Measurements from ENCODE around the gene GINS1.
"Not testable (repeated sequence)": the region's sequence is repeated elsewhere in the genome, so short reads cannot be mapped to it uniquely, and the experiment has no call there.

GINS1 gene

DNA sequence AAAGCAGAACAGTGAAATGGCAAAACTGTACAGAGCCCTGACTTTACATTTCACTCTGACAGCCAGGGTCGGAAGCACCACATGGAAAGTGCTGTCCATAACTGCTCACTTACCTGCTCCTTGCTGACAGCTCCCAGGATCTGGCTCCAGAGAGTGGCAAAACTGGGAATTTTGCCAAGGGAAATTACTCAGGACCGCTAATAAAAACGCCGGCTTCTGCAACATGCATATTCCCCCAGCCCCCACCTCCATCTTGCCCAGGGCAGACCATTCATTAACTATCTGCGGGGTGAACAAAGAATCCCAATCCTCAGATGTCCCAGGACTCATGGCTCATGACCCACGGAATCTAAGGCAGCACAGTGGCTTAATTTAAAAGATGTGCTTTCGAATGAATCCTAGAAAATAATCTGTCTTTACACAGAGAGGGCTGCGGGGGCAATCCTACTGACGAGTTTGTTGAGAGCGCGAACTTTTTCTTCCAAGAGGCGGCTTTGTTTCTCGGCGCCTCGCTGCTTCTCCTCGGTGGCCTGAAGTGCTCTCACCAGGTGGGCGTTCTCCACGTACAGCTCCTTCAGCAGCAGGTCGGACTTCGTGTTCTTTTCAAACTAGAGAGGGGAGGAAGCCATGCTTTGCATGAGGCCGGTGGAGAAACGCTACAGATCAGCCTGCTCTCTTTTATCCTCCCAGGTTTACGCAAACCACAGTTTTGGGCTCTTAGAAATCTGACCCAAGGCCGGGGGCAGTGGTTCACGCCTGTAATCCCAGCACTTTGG is 45.8 kb downstream of the GINS1 start:
- no peak for DNase-seq (ENCODE audit: low read depth in 2 of 2)

DNA sequence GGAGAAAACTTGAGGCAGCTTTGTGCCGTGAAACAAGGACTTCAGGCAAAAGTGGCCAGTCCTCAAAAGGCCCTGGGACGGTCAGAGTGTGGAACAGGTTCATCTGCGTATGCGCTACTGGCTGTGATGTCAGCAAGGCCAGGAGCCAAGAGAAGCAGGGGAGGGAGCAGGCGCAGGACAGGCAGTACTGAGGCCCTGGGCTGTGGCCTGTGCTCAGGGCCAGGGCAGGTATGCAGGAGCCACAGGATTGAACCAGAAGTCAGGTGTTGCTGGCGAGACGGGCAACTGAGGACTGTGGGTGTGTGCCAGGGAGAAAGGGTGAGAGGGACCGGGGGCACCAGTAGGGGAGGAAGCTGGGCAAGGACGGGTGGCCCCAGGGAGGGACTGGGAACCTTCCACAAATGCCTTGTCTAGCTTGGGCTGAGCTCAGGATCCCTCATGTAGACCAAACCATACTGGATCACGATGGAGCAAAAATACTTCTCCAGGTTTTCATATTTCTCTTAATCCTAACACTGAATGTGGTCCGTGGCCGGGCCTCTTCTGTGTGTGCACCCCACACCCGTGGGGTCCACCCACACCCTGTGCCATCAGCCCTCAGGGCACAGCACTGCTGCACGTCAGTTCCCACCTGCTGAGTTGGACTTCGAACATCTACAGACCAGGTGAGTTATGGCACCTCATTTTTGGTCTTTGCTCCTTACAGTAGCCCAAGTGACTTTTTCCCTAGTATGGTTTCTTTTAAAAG is 46.9 kb downstream of the GINS1 start:
- no peak for DNase-seq (ENCODE audit: low read depth in 2 of 2)

DNA sequence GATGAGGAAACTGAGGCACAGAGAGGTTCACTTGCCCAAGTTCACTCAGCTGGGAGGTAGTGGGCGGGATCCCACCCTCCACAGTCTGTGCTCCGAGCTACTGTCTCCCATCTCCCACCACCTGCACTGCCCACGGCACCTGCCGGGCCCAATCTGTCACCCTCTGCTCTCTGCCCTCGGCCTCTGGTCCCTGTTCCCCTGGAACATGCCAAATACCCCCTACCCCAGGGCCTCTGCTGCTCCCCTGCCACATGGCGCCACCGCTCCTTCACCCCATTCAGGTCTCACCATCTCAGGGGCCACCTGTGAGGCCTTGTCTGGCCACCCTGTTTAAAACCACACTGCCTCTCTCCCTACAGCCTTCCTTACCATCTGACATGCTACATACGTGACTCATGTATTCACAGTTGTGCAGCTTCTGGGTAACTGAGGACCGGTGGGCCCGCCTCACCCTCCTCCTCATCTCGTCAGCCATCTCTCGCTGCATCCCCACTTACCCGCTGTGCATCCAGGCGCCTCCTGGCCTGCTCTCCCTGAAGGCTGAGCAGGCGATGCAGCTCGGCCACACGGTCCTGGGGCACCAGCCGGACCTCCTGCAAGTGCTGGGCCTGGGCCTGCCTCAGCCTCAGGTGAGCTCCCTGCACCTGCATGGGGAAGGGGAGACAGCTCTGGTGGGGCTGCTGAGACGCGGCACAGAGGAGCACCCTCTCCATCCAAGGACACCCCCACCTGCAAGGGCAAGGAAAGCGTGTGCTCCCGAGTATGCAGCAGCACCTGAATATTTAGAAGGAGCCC is 50.6 kb downstream of the GINS1 start:
- no peak for DNase-seq (ENCODE audit: low read depth in 2 of 2)

DNA sequence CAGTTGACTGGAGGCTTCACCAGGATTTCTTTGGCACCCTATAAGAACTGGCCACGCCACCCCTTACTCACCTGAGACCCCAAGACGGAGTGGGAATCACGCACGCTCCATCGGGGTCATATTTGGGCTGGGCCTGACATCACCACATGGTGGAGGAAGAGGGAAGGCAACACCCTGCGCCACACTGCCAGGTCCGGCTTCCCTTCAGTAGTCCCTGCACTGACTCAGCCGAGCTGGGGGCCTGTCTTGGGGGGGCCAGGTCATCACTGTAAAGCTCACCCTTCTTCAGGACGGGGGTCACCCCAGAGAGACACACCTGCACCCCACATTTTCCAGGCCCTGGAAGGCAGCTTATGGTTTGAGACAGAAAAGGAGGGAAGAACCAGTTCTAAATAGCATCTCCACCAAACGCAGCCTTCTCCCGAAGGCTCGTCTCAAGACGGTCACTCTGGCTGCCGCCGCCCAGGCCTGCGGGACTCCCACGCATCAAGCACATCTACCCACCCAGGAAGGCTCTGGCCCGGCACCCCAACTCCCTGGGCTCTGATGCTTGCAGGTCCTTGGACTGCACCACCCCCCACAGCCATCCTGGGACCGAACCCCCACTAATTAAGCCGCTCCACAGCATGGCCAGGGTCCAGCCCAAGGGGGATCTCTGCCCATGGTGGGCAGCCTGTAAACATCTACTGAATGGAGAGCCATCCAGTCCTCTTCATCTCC is 51.8 kb downstream of the GINS1 start:
- DNase-seq (ENCODE audit: low read depth in 2 of 2): no peak

DNA sequence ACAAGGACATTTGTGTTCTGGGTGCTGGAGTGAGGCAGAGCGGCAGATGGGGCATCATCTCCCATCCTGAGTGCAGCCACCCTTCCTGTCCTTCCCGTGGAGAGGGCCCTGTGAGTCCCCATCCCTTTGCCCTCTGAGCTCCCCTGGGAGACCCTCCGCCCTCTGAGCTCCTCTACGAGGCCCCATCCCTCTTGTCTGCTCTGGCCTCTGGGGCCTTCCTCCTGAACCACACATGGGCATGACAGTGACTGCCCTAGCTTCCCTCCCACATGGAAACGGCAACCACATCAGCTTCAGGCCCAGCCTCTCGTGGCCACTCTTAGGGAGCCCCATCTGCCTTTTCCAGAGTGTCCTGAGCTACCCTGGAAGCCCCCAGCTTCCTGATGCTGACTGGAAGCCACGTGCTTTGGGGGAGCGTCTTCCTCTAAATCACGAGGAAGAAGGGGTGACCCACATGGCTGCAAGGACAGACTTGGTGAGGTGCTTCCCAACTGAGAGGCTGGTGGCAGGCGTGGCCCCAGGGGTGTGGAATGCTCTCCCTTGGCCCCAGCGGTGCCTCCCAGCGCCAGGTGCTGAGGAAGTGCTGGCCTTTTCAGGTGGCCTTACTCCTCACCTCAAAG is 52.6 kb downstream of the GINS1 start:
- no peak for DNase-seq (ENCODE audit: low read depth in 2 of 2)

DNA sequence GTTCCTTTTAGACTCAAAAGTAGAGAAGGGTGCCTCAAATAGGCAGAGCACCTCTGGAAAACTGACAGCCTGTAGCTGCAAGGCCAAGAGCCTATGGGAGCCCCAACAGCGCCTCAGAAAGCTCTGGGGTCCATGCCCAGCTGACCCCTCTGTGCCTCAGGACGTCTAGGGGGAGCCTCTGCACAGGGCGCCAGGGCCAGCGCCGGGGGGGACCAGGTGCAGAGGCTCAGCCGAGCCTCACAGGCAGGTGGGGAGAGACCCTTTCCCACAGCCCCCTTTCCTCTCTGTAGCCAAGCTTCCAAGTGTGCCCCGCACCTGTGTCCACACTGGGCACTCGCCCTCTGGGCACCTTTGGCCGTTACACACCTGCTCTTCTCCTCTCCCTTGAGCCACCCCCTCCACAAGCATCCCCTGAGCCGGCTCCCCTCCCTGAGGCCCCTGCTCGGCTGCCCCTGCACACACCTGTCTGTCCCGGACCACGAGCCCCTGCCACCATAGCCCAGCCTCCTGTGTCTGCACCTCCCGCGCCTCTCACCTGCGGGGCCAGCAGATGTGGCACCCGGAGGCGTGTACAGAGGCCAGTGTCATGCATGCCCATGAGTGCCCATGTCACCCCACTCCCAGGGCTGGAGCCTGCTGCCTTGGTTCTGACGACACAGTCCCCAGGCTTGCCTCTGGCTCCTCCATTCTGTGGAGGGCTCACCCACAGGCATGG is 53.2 kb downstream of the GINS1 start:
- no peak for DNase-seq (ENCODE audit: low read depth in 2 of 2)

DNA sequence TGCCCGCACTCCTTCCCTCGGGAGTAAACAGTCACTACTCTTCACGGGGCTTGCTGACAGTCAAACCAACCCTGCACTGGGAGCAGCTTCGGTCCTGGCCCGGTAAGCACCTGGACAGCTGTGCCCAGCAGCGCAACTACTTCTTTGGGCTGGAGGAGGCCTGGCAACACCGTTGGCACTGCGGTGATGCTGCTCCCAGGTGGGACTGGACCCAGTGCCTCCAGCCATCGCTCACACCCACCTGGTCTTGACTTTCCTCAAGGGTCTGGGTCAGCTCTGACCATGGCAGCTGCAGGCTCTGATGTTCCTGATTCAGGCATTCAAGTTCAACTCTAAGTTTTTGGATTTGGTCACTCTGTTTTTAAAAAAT is 53.8 kb downstream of the GINS1 start:
- DNase-seq (ENCODE audit: low read depth in 2 of 2): no peak

DNA sequence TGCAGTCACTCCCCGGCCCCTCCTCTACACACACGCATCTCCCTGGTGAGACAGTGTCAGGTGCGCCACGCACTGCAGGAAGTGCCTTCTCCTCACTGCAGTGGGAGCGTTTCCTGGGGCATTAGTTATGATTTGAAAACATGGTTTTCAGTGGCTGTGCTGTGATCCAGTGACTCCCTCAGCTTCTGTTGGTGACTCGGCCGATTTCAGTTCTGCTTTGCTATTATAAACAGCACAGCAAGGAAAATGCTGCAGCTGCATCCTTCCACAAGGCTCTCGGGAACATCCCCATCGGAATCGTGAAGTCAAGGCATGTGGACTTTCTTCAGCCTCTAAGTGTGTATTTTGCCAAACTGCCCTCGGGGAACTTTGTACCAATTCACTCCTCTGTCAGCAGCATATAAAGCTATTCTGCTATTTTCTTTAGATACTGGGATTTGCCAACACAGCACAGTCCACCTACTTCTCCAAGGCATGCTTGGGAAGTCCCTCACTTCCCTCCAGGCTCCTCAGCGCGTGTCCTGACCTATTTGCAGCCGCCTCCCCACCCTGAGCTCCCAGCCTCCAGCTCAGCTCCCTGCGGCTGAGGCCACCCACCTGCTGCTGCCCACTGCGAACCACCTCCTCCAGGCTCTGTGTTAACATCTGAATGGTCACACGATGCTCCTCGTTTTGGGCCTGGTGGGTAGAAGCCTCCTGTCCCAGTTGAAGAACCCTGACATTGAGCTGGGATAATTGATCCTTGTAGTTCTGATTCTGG is 54.5 kb downstream of the GINS1 start:
- no peak for DNase-seq (ENCODE audit: low read depth in 2 of 2)

DNA sequence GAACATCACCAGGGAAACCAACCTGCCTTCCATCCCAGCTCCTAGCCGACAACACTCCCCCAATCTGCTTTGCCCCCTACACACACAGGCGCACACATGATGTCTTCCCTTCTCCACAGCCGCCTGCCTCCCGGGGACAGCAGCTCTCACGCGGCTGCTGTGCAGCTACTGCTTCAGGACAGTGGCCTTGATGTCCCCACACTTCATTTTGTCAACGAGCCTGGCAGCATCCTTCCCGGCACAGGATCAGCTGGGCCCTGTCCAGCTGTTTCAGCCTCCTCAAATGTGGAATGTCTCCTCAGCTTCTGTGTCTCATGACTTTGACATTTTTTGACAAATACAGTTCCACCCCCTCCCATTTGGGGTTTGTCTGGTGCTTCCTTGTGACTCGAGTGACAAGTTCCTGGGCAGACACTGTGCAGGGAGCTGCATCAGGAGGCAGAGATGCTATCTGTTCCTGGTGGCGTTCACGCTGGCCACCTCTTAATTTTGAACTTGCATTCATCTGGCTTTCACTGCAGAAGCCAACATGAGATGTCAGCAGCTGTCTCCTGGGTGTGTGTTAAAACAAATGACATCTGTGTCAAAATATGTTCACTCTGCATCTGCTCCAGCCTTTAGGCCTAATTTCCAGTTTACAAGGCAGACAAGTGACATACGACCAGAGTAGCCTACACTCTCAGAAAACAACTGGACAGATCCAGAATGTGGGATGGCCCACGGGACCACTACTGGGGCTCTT is 57.2 kb downstream of the GINS1 start:
- no peak for DNase-seq (ENCODE audit: low read depth in 2 of 2)

DNA sequence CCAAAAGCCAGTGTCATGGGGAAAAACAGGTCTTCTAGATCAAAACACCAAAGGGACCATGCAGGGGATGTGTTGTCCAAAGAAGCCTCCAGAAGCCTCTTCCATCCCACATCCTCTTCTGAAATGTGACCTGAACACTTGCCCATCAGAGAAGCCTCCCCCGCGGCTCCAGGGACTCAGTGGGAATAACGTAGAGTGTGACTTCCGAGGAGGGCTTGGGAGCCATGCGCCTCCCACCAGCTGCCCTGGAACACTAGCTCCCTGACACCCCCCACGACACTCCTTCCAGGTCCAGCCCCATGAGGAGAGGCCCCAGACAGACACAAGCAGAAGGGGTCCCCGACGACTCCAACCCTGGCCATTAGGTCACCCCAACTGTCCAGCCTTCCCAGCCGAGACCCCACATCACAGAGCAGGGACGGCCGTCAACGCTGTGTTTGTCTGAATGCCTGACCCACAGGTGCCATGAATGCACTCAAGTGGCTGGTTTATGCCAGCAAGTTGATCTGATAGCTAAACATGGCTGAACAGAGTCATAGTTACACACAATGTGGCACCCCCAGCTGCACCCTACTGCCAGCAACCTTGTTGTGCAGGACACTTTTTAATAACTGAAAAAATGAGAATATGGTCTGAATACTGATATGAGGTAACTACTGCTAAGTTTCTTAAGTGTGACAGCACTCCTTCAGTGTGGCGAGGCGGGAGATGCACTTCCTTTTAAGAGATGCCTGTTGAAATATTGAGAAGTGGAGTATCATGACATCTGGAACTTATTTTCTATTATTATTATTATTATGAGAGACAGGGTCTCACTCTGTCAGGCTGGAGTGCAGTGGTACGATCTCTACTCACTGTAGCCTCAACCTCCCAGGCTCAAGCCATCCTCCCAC is 58.0 kb downstream of the GINS1 start:
- no peak for DNase-seq (ENCODE audit: low read depth in 2 of 2)

DNA sequence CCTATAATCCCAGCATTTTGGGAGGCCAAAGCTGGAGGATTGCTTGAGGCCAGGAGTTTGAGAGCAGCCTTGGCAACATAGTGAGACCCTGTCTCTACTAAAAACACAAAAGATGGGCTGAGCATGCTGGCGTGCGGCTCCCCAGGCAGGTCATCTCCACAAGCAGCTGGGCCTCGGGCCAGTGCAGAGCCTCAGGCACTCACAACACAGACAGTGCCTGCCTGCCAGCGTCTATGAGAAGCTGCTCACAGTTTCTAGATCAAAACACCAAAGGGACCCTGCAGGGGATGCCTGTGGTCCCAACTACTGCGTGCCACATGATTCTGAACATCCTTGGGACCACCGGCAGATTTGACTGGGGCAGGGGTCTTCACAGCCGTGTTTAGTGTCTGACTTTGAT is 59.4 kb downstream of the GINS1 start:
- no peak for DNase-seq (ENCODE audit: low read depth in 2 of 2)

DNA sequence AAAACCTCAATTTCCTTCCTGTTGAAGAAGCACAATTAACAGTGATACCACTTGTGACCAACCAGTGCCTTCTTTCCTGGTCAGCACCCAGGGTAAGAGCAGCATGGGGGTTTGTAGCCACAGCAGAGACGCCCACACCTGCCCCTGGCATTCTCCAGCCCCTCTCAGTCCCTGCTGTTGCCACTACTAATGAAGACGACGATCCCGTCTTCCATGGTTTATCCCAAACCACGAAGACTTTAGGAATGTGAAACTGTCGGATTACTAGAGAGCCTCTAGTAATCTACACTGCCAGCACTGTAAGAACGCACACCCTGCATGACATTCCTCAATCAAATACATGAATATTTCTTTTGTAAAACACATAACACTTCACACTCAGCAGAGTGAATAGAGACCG is 60.0 kb downstream of the GINS1 start:
- DNase-seq (ENCODE audit: low read depth in 2 of 2): no peak

DNA sequence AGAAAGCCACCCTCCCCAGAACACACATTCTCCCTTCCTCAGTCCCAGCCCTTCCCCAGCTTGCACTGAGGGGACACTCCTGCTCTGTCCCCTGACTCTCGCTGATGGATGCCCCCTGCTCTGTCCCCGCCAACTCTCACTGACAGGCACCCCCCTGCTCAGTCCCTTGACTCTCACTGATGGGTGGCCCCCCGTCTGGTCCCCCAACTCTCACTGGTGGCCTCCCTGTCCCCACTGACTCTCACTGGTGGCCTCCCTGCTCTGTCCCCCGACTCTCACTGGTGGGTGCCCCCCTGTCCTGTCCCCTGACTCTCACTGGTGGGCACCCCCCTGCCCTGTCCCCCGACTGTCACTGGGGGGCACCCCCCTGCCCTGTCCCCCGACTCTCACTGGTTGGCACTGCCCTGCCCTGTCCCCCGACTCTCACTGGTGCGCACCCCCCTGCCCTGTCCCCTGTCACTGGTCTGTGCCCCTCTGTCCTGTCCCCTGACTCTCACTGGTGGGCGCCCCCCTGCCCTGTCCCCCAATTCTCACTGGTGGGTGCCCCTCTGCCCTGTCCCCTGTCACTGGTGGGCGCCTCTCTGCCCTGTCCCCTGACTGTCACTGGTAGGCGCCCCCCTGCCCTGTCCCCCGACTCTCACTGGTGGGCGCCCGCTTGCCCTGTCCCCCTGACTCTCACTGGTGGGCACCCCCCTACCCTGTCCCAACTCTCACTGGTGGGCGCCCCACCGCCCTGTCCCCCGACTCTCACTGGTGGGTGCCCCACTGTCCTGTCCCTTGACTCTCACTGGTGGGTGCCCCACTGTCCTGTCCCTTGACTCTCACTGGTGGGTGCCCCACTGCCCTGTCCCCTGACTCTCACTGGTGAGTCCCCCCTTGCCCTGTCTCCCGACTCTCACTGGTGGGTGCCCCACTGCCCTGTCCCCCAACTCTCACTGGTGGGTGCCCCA is 60.9 kb downstream of the GINS1 start:
- no peak for DNase-seq (ENCODE audit: low read depth in 2 of 2)

DNA sequence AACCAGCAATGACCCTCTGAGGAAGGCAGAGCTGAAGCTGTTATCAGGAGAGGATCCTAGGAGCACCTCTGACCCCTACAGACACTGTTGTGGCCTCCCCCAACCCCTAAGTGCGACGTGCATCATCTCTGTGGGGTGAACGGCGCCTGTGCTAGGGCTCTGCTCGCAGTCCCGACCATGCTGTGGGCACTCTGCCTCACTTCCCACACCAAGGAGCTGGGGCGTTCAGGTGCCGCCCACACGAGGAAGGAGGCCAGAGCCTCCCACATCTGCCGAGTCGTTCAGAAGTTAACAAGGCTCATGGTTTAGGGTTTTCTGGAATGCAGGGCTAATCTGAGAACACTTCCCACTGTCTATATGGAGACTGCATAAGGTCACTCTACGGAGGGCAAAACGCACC is 62.1 kb downstream of the GINS1 start:
- no peak for DNase-seq (ENCODE audit: low read depth in 2 of 2)

DNA sequence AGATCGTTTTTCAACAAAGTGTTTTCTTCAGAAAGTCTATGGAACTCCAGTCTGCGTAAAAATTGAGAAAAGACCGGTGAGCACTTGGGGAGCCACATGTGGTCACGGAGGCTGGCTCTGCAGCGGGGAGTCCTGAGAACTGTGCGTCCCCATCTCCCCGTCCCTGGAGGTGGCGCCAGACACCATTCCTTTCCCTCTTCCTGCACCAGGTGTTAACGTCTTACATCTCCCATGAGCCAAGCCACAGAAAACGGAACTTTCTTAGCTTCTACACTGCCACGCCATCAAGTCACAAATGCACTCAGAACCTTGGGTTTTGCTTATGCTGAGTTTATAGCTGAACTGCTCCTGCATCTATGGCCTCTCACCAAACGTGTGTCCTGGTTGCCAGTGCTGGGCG is 62.6 kb downstream of the GINS1 start:
- DNase-seq (ENCODE audit: low read depth in 2 of 2): peak; percentile 6 to 16

DNA sequence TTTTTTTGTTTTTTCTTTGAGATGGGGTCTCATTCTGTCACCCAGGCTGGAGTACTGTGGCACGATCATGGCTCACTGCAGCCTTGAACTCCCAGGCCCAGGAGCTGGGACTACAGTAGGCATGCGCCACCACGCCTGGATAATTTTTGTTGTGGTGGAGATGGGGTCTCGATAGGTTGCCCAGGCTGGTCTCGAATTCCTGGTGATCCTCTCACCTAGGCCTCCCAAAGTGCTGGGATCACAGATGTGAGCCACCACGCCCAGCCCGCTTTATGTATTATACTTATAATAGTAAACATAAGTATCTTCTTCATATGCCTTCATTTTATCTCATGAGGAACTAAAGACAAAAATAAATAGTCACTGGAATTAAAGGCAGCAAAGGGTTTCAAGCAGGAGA is 63.5 kb downstream of the GINS1 start:
- DNase-seq (ENCODE audit: low read depth in 2 of 2): no peak

DNA sequence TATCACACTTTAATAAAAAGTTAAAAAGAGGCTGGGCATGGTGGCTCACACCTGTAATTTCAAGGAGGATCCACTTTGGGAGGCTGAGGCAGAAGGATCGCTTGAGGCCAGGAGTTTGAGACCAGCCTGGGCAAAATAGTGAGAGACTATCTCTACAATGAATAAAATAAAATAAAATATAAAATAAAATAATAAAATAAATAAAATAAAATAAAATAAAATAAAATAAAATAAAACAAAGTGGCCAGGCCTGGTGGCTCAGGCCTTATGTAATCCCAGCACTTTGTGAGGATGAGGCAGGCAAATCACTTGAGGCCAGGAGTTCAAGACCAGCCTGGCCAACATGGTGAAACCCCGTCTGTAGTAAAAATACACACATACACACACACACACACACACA is 65.8 kb downstream of the GINS1 start:
- not testable (repeated sequence) for DNase-seq (ENCODE audit: low read depth in 2 of 2)

All from stimulated activated CD8-positive, alpha-beta memory T cell treated with anti-CD3 and anti-CD28 coated beads, Interleukin-2, amount 100 ng/mL, for 48 hours (primary cell).